ENCODE measurements around the gene HIF3A. TPM values are rescaled to one million over a fixed set of nuclear protein-coding genes. Genes with fewer than 3 reads are reported as not detected.

The HIF3A gene
- total and polyA plus RNA-seq, 9 of the 15 experiments (the other 6 are each of a cell fraction or from before 2014, with no cell fraction given): 0.29 TPM; not detected in 8

GRCh38 chr19:46328079-46328478, 31.2 kb downstream of the HIF3A start:
- DNase-seq (ENCODE audit: extremely low read depth in 1 of 4, low spot score in 3 of 4) (no peak), ATAC-seq (no peak), FAIRE-seq (no peak)
- in situ Hi-C loops (cut with MboI) (no loop called here), intact Hi-C loops (cut with micrococcal nuclease) (no loop called here)
- Histone ChIP-seq H3K36me3 (ENCODE audit: control insufficient read depth, insufficient read depth, low read length) (no peaks in the 10 kb centered on the region), H3K27ac (ENCODE audit: extremely low read depth, low read depth, low read length) (no peak overlapping the region), H3K27me3 (ENCODE audit: control insufficient read depth in 2 of 2, insufficient read depth in 2 of 2, low read length in 2 of 2) (peaks cover 0 to 11% of the 10 kb centered on the region in 2 experiments; a peak in 3 of 5 replicates), H3K4me3 (no peak overlapping the region), H3K79me2 (ENCODE audit: control insufficient read depth, insufficient read depth, low read length) (no peaks in the 10 kb centered on the region), H3K9me3 (replicated peaks; ENCODE audit: control insufficient read depth, insufficient read depth, low read depth, low read length) (peaks cover 5% of the 10 kb centered on the region; the same call in 1 of the 2 replicates), H2AFZ (ENCODE audit: low read depth, low read length) (no peak overlapping the region), H3K9me1 (ENCODE audit: control insufficient read depth, insufficient read depth, low read length) (no peaks in the 10 kb centered on the region), H3K9ac (ENCODE audit: insufficient read depth in 1 of 2, low read depth in 2 of 2, low read length in 2 of 2) (no peak overlapping the region), H3K4me1 (replicated peaks in 1 of 2; ENCODE audit: control insufficient read depth in 2 of 2, insufficient read depth in 2 of 2, low read length in 2 of 2) (no peaks in the 10 kb centered on the region; a peak in 1 of 5 replicates), H4K20me1 (replicated peaks; ENCODE audit: control insufficient read depth, insufficient read depth, low read length) (no peaks in the 10 kb centered on the region), H3K4me2 (ENCODE audit: insufficient read depth, low read length) (no peak overlapping the region)
- CTCF ChIA-PET (ENCODE audit: low intra/inter-chr PET ratio): interaction anchor here (0.6 kb wide), 1 partner anchor 246 kb away, joined by 3 read pairs; no protein-coding TSS in a partner anchor
- BruUV-seq (replicated peaks): no TSS peak
- POLR2A ChIA-PET: no interaction called here
- 0% methylated on average over 2 of the region's 2 CpGs for WGBS (ENCODE audit: insufficient coverage, low coverage, missing lambda C conversion rate)
- no peak for TF ChIP-seq JUNB (CRISPR knock-in tag; conservative IDR thresholded peaks at IDR 0.05)
- no peak for TF ChIP-seq COPS2 (conservative IDR thresholded peaks at IDR 0.05)
- no peak for TF ChIP-seq ZNF407 (IDR thresholded peaks at IDR 0.05; ENCODE audit: low read depth)
- TF ChIP-seq RHOXF2B (CRISPR knock-in tag; conservative IDR thresholded peaks at IDR 0.05): no peak
- no peak for TF ChIP-seq CAMTA2 (CRISPR knock-in tag; conservative IDR thresholded peaks at IDR 0.05)
- TF ChIP-seq NR0B1 (IDR thresholded peaks at IDR 0.05; ENCODE audit: partially characterized antibody): no peak
- TF ChIP-seq CEBPG (CRISPR knock-in tag; IDR thresholded peaks at IDR 0.05): no peak
- no peak for TF ChIP-seq CEBPG (tag; conservative IDR thresholded peaks at IDR 0.05 in 1 of 2, IDR thresholded peaks at IDR 0.05 in 1 of 2)
- TF ChIP-seq ESRRB (CRISPR knock-in tag; IDR thresholded peaks at IDR 0.05; ENCODE audit: borderline replicate concordance): no peak
- TF ChIP-seq ZNF764 (CRISPR knock-in tag; IDR thresholded peaks at IDR 0.05; ENCODE audit: low read depth): no peak
- TF ChIP-seq EZH2 (IDR thresholded peaks at IDR 0.05; ENCODE audit: borderline replicate concordance, low read depth, low read length): no peak
- no peak for TF ChIP-seq FOXM1 (IDR thresholded peaks at IDR 0.05; ENCODE audit: low read depth)
- TF ChIP-seq FOXM1 (CRISPR knock-in tag; IDR thresholded peaks at IDR 0.05; ENCODE audit: low read depth): no peak
- no peak for TF ChIP-seq GTF2A2 (tag; IDR thresholded peaks at IDR 0.05)
- TF ChIP-seq MBD2 (IDR thresholded peaks at IDR 0.05; ENCODE audit: borderline replicate concordance, low read depth): no peak
- TF ChIP-seq HCFC1 (IDR thresholded peaks at IDR 0.05; ENCODE audit: low read depth, low read length): no peak
